Right forelimb (tissue), 1 donor: ENCODE measurements around the gene BGN.

Experiments
- DNase-seq: peaks from one replicate; pipeline ENCODE4 v3.0.0-alpha.2; 2018

The BGN gene

DNA sequence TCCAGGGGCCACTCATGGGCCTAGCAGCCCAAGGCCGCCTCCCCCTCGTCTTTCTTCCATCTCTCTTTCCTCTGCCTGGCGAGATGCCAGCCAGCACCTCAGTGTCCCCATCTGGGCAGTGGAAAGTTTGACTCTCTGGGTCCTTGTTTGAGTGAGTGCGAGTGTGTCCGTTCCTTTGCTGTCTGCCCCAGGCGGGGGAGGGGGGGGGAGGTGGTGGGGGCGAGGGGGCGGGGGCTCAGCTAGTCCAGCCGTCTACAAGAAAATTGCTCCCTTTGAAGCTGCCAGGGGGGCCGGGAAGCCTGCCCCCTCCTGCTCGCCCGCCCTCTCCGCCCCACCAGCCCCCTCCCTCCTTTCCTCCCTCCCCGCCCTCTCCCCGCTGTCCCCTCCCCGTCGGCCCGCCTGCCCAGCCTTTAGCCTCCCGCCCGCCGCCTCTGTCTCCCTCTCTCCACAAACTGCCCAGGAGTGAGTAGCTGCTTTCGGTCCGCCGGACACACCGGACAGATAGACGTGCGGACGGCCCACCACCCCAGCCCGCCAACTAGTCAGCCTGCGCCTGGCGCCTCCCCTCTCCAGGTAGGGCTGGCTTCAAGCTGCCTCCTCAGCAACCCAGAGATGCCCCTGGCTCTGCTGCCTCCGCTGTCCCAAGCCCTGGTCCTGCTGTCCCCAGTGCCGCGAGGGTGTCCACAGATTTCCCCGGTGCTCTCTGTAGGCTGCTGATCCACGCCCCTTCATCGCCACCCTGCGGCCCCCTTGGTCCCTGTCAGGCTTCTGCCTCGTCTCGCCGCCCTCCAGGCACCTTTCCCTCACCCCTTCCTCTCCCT is at the start of gene BGN:
TSS of gene BGN (plus strand) at position 440 of the 821 bp plus-strand sequence. CDS start 9,652 bp downstream, outside the sequence.
- peak; percentile 75 for DNase-seq

DNA sequence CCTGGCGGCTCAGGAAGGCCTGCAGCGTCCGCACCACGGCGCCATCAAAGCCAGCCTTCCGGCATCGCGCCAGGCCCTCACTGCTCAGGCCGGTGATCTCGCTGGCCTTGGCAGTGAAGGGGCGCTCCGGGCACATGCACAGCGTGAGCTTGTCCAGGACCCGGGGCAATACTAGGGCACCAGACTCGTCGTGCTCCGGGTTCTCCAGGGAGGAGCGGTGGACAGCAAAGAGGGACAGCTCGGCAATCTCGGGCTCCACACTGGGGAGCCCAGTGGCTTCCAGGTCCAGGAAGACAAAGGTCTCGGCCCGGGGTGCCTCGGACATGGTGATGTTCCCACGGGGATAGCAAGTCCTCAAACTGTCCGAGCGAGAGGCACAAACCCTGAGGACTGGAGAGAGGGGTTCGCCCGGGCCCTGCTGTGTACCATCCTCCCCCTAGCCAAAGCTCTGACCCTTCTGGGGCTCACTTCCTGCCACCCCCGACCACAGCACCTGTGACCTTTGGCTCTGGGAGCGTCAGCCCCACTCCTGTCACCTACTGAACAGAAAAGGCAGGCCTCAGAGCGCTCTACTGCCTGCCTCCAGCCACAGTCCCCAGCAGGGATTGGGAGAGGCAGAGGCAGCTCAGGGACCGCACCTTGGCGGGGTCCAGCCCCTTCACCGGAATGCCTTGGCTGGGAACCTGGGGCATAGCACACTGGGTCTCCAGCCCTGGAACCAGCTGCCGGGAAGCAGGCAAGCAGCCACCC is 49.5 kb upstream of the BGN start:
- DNase-seq = no peak

DNA sequence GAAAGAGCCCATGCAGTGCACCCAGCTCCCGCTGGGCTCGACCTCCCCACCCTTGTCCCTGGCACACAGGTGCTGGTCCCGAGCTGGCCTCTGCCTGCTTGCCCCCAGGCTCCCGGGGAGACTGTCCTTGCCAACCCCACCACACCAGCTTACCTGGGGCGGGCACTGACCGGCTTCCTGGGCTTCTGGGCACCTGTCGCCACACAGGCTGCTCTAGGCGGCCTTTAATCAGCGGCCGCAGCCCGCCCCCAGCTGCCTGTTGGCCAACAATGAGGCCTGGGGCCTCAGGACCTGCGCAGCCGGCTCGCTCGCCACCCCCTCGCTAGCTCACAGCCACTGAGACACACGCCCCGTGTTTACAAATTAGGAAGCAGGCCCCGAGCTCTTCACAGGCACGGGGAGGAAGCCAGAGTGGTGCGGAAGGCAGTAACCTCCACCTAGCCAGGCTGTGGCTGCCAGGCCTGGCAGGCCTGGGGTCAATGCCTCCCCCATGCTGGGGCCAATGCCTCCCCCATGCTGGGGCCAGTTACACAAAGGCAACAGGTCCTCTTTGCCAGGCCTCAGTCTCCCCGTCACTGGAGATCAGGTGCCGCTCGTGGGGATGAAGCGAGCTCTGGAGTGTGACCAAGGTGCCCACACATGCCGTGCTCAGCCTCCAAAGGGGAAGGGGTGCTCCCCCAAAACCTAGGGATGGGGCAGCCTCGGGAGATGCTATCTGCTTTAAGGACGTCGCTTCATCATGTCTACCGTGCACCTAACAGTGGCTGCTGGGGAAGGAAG is 48.7 kb upstream of the BGN start, which contains the start of gene TREX2:
TSS of gene TREX2 (minus strand) at position 201 of the 780 bp plus-strand sequence. CDS start 626 bp downstream, outside the sequence.
- no peak for DNase-seq

DNA sequence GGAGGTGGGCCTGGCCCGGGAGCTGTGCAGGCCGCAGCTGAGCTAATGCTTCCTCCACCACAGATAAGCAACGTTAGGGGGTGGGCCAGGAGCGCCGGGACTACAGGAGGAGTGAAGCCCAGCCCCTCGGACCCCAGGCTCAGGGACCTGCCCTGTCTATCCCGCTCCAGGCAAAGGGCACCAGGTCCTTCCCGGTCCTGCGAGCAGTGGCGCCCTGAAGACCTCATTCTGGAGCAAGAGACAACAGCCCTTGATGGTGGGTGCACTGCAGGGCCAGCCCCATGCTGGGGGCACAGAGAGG is 48.2 kb upstream of the BGN start:
- DNase-seq = no peak

DNA sequence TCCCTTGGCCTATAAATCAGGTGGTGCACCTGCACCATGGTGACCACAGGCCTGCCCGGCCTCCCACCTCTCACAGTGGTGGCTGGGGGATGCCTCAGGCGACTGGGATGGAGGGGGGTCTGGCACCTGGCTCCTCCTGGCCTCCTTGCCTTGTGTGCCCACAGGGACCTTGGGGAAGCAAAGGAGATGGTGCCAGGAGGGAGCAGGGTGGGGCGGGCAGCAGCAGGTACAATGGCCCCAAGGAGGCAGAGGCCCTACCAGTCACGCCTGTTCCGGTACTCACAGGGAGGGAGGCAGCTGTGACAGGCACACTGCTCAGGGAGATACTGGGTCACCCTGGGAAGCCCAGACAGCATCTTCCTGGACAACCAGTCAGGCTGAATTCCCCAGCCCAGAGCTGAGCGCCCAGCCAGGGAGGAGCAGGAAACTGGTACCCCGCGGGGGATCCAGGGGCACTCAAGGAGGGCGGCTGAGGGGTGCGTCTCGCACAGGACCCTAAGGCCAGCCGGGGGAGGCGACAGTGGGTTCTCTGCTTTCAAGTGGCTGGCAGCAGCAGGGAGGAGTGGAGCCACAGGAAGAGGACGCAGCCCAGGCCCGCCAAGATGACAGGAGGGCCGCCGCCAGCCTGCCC is 47.7 kb upstream of the BGN start:
- DNase-seq = no peak

DNA sequence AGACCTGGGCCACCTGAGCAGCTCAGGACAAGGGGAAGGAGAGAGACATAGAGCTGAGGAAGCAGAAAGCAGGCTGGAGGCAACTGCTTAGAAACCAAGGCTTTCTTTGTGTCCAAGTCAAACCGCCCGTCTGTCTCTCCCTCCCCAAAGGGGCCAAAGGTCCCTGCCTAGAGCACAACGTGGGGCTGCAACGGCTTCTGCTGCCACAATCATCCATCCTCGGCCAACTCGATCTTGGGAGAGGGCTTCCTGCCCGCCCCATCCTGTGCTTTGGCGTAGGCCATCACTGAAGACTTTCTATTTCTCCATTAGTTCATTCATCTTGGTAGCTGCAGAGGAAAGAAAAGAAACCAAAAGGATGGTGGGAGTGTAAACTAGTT is 47.2 kb upstream of the BGN start:
- no peak for DNase-seq

DNA sequence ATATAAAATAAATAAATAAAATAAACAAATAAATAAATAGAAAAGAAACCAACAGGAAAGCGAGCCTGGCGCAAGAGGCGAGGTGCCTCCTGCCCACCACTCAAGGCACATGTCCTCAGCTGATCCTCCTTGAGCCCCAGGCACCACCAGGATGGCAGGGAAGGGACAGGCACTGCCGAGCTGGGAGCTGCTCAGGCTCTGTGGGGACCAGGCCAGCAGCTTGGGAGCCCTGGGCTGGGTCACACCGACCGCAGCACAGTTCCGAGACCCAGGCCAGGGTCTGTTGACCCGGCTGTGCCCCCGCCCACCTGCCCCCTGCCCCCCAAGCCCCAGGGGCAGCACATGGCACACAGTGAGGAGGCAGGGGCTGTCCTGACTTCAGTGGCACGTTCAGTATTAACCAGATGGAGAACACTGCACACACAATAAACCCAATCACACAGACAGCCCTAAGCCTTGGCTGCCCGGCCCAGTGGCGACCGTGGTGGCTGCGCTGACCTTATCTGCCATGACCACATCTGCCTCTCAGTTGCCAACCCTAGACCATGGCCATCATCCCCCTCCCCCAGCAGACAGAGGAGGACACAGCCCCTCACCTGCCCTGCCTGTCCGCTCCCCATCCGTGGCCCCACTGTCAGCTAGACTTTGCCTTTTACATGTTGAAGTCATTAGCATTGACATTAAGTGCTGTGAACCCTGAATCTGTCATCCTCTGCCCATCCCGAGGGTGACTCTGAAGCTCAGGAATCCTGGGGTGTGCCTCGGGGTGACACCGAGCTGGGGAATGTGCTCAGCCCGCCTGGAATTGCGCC is 46.0 kb upstream of the BGN start:
- DNase-seq = no peak

DNA sequence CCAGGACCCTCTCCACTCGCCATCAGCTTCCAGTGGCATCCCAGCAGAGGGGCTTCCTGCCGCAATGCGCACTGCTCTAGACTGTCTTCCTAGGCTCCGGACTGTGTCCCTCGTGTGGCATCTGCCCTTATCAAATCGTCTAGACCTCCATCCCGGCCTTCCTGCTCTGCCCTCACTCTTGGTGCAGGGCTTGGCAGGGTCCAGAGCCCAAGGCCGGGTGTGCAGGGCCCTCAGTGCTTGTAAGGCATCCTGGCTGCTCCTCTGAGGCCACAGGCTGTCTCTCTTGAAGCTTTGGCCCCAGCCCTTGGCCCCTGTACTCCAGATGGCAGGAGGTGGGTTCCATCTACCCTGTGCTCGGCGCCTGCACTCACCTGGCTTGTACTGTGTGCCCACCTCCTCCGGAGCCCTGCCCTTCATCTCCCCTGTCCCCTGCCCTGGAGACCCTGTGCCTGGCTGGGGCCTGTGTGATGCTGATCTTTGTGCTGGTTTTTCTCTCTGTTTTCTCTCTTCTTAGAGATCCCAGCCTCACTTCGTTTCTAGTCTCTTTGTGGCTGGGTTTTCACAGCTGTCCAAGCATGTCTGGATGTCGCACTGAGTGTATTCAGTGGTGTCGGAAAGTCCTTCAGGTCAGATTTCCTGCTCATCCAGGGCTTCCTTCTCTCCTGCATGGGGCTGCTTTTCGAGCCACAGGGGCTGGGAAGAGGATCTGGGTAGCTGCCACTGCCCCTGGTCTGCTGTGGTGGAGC is 45.2 kb upstream of the BGN start:
- DNase-seq = no peak

DNA sequence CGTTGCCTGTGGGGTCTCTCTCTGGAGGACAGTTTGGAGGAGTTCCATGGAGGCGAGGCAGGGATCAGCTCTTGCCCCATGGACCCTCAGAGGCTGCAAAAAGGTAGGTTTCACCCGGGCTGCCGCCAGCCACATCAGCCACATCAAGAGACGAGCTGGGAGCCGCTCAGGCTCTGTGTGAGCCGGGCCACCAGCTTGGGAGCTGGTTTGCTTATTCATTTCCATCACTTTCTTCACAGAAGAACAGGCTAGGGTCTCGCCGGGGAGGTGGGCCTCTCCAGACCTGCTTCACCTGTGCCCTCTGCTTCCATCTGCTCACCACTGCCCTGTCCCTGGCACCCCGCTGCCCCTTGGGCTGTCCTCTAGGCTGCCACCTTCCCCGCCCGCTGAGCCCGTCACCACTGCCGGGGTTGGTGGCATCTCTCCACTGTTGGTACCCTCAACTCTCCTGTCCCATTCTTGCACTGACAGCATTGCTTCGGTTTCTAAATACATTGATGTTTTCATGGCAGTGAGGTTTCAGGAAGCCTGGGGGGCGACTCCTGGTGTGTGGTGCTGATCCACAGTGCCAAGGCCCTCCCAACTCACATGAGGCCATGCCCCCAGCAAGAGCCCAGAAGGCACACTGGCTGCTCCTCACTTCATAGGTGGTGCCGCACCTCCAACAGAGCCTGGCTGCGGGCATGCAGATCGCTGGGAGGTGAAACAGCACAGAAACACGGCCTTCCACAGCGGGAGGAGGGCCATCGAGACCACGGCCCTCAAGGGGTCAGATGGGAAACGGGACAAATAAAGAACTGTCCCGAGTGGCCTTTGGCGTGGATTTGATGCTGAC is 44.4 kb upstream of the BGN start:
- no peak for DNase-seq

DNA sequence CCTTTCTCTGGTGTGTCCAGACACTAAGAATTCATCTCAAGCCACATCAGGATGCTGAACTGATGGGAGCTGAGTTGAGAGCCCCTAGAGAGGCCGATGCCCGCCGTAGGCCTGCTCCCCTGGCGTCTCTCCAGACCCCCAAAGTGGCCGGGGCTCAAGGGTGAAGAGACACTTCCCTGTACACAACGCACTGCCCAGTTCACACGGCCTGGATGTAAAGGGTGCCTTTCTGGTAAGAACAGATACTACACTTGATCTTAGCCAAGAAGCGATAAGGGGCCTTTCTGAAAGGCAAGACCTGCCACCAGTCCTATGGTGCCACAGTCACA is 43.9 kb upstream of the BGN start:
- no peak for DNase-seq

DNA sequence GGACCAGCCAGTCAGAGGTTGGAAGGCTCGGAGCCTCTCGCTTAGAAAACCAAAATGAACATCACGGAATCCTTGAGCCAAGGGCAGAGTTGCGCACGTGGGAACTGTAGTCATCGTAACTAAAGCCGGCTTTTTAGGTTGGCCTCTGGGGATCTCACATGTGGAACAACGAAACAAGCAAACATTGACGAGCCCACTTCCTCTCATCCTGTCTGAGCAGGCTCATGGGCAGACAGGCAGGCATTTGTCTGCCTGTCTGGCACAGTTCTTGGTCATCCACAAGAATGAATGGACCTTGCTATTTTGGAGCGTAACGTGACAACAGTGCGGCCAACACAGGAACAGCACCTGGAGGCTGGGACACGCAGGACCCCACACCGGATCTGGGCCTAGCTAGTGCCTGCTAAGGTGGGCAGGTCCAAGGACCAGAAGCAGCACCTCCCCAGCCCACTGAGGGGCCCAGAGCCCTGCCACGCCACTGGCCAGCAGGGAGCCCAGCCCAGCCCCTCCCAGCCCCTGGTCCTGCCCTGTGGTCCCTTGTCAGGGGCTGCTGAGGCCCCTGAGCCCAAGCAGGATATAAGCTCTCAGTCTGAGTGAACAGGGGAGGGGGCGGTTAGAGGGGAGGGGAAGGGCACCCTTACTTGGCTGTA is 39.8 kb upstream of the BGN start:
- peak; percentile 16 for DNase-seq

DNA sequence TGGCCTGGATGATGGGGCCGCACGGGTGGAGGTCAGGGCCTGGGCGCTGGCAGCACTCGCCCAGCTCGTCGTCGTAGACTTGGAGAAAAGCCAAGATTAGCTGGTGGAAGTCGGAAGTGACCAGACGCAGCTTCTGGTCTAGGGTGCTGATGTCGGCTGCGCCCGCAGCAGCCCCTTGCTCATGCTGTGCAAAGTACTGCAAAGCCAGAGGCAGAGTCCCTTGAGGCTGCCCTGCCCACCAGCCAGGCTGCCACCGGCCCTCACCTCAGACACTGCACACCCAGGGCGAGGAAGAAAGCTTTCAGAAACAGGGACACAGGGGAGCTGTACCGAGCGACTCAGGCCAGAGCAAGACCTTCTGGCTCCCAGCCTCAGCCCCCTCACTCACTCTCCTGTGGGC is 39.2 kb upstream of the BGN start:
- DNase-seq = no peak

DNA sequence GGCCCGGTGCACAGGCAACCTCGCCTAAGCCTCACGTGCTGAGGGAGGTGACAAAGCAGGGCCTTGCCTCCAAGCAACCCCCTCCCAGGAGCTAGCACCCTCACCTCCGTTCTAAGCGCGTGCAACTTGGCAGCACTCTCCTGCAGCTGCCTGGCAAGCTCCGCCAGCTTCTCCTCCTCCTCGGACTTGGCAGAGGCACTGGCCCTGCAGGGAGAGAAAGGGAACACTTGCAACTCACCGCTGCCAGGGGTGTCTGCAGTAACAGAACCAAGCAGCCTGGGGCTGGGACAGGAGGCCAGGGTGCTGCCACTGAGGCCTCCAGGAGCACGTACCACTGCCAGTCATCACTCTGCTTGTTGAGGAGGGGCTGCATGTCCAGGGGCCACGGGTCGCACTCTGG is 38.6 kb upstream of the BGN start:
- DNase-seq = no peak

DNA sequence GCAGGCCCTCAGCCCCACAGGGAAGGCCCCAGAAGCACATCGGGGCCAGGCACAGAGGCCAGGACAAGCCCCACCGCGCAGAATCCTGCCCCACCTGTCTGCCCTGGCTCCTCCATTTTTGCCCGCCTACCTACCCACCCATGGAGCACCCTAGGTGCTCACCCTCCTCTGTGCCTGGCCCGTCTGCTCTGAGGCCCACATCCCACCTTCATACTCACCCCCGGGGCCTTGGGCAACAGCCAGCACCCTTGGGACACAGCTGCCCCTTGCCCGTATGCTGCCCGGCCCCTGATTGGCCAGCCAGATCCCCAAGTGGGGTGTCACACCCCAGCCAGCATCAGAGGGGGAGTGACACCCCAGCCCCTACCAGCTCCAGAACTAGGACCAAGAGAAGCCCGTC is 38.1 kb upstream of the BGN start:
- no peak for DNase-seq

DNA sequence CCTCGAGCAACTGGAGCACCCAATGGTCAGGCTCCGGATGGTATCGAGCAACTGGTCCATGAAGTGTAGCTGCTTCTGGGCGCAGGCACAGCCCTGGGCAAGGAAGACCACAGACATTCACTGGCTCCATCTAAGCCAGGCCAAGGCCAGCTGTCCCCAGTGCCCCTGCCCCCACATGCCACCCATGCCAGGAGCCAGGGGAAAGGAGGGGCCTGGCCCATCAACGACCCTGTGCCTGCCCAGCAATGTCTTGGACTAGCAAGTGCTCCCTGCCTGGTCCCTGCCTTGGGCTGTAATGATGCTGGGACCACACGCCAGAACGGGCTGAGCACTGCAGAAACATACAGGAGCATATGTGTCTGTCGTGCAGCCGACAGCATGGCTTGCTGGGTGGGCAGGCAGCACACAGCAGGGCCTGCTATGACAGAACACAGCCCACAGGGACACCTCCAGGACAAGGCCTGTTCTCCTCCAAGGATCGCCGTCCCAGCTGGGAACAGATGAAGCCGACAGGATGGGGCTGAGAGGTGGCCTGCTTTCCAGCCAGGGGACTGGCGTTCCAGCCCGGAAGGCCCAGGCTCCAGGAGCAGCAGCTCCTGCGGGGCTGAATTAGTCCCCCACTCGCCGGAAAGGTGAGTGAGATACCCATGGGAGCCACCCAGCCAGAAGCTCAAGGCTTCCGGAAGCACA is 37.5 kb upstream of the BGN start:
- no peak for DNase-seq

DNA sequence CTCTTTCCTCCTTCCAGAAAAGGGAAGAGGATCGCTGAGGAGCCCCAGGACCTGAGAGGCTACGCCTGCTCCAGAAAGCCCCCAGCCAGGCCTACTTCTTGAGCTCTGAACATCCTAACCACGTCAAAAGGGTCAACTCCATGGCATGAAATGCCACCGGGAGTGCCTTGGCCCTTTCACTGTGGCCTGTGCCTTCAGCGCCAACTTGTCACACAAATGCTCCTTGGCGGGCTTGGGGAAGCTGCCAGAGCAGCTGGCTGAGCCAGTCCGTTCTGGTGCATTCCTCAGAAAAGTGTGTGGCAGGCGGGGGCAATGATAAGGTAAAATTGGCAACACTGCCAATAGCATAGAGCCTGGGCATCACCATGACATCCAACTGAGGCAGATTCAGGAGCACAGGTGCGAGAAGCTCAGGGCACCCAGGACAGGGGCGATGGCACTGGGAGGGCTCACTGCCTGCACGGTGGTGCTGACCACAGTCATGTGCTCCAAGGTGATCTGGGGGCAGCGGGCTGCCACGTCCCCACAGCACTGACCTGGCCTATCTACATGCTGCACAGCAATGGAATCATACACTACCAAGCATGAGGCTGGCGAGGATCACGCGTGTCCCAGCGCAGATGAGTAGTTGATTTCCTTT is 36.8 kb upstream of the BGN start:
- DNase-seq = no peak

DNA sequence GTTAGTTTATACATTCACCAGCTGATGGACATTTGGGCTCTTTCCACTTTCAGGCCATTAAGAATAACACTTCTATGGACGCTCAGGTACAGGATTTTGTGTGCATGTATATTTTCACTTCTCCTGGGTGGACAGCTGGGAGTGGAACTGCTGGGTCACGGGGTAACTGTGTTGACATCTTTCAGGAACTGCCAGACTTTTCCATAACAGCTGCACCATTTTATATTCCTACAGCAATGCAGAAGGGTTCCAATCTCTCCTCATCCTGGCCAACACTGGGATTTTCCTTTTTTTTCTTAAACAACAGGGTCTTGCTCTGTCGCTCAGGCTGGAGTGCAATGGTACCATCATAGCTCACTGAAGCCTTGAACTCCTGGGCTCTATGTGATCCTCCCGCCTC is 36.3 kb upstream of the BGN start:
- DNase-seq = no peak

DNA sequence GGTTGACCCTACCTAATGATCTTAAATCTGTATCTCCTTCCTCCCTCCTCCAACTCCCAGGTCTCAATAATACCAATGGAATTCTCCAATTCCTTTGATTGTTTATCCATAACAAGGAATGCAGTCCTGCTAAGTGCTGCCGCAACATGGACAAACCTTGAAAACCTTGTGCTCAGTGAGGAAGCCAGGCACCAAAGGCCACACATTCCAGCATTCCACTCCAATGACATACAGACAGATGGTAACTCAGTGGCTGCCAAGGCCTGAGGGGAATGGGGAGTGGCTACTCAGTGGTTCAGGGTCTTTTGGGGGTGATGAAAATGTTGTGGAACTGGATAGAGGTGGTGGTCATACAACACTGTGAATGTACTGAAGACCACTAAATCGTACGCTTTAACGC is 34.8 kb upstream of the BGN start:
- DNase-seq = no peak

DNA sequence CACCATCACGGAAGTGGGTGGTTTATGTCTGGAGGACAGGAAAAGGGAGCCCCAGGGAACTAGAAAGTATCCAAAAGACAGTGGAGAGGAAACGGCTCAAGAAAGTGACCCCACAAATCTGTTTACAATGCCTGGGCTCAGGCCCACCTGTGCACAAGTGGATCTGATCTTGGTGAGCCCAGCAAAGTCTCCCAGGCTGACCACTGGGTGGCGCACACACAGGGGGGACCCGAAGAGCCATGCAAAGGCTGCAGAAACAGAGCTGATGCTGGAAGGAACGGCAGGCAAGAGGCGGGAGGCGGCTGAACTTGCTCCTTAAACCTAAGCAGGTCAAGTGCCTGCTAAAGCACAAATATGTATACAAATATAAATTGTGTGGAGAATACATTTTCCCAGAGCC is 34.0 kb upstream of the BGN start:
- DNase-seq = no peak
